ENCODE measurements around the gene CES2. TPM values are rescaled to one million over a fixed set of nuclear protein-coding genes. Genes with fewer than 3 reads are reported as not detected.

The CES2 gene
- total RNA-seq, 3 donors from 2014 or later = 180 to 566 (median 456) TPM

DNA sequence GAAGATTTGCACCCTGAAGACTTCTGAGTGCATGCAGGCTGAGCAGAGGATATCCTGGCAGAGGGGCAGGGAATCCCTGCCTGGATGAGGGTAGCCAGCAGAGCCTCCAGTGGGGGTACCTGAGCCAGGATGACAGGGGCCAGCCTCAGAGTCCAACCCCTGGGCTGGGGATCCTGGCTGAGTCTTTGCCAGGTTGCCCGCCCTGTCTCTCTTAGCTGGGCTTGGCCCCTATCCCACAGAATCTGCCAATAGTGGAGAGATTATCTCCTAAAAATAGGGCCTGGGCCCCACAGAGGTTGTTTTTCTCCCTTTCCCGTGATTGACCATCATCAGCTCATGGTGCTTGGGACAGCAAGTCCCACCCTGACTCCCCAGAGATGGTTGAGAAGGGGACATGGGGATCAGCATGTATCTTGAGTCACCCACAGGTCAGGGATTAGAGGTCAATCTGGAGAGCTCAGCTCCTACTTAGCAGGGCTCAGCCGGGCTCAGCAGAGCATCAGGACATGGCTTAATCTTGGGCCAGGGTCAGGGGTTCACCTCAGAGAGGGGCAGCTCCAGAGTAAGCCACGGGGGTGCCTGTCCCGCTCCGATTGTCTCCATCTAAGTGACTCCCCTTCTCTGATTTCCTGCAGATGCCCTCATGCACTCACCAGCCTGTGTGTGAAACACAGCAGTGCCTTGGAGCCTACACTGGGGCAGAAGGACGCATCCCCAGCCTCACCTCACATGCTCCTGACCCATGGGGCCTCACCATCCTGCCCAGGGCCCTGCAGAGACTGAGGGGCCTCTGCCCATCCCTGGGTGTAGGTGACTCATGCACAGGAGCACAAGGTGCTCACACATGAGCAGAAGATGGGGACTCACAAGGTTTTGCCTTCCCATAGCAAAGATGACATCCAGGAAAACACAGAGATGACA is 28.1 kb upstream of the CES2 start:
- DNase-seq = peak in 1 of 3 donors; percentile 17
- ATAC-seq = no peak
- Histone ChIP-seq H3K4me3 (no peak overlapping the region), H3K36me3 (ENCODE audit: low read depth) (no peaks in the 10 kb centered on the region), H3K4me1 (ENCODE audit: low read depth) (peaks cover 12% of the 10 kb centered on the region), H3K9me3 (no peaks in the 10 kb centered on the region)
- intact Hi-C loops (cut with DNase I, micrococcal nuclease) = no loop called here
- TF ChIP-seq, protein P1, sequence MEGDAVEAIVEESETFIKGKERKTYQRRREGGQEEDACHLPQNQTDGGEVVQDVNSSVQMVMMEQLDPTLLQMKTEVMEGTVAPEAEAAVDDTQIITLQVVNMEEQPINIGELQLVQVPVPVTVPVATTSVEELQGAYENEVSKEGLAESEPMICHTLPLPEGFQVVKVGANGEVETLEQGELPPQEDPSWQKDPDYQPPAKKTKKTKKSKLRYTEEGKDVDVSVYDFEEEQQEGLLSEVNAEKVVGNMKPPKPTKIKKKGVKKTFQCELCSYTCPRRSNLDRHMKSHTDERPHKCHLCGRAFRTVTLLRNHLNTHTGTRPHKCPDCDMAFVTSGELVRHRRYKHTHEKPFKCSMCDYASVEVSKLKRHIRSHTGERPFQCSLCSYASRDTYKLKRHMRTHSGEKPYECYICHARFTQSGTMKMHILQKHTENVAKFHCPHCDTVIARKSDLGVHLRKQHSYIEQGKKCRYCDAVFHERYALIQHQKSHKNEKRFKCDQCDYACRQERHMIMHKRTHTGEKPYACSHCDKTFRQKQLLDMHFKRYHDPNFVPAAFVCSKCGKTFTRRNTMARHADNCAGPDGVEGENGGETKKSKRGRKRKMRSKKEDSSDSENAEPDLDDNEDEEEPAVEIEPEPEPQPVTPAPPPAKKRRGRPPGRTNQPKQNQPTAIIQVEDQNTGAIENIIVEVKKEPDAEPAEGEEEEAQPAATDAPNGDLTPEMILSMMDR (IDR thresholded peaks at IDR 0.05) = no peak

DNA sequence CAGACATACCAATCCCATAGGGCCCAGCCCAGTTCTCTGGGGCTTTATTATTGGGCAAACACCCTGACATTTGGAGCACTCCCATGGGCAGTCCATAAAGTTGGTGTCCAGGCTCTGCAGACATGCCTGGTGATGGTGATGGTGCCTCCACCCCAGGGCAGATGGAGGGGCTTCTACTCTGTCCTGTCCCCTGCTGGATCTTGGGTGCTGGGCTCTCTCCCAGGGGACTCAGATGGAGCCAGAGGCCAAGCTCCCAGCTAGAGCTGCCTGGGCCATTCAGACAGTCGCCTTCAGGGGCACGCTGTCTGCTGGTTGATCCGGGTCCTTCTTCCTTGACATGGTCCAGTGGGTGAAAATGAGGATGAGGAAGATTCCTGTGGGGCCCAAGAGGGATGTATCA is 27.2 kb upstream of the CES2 start:
- intact Hi-C loops (cut with DNase I, micrococcal nuclease) = no loop called here
- TF ChIP-seq, protein P1 (IDR thresholded peaks at IDR 0.05) = no peak
- DNase-seq = peak in 1 of 3 donors; percentile 18
- no peak for ATAC-seq
- Histone ChIP-seq H3K4me3 (no peak overlapping the region), H3K36me3 (ENCODE audit: low read depth) (no peaks in the 10 kb centered on the region), H3K9me3 (no peaks in the 10 kb centered on the region), H3K4me1 (ENCODE audit: low read depth) (peaks cover 12% of the 10 kb centered on the region)

DNA sequence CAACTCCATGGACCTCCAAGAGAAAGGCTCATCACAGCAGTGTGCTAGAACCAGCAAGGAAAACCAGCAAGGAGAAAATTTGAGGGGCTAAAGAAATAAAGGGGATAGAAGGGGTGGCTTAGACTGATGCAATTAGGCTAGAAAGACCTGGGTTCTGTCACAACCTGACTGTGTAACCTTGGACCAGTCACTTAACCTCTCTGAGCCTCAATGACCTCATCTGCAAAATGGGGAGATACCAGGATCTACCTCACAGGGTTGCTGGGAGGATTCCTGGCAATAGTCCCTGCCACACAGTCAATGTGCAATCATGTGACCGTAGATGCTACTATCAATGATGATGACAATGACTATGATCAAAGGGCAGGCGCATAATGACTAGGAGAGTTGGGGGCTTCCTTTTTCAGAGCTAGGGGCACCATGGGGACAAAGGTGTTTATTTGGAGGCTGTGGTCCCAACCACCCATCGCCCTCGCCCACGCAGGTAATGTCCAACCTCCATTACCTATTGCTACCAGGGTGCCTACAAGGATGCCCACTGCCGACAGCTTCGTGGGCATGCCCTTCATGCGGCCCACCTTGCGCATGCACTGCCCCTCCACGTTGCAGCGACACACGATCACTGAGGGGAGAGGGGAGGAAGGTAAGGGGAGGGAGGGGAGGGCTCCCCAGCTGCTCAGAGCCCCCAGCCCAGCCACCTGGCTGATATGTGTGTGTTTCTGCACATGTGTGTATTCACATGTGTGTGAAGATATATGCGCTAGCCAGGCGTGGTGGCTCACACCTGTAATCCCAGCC is 26.4 kb upstream of the CES2 start:
- DNase-seq (peak in 1 of 3 donors; percentile 11), ATAC-seq (no peak)
- Histone ChIP-seq H3K36me3 (ENCODE audit: low read depth) (no peaks in the 10 kb centered on the region), H3K9me3 (no peaks in the 10 kb centered on the region), H3K4me1 (ENCODE audit: low read depth) (peaks cover 12% of the 10 kb centered on the region), H3K4me3 (no peak overlapping the region)
- TF ChIP-seq, protein P1 (IDR thresholded peaks at IDR 0.05) = no peak
- intact Hi-C loops (cut with DNase I, micrococcal nuclease) = no loop called here

DNA sequence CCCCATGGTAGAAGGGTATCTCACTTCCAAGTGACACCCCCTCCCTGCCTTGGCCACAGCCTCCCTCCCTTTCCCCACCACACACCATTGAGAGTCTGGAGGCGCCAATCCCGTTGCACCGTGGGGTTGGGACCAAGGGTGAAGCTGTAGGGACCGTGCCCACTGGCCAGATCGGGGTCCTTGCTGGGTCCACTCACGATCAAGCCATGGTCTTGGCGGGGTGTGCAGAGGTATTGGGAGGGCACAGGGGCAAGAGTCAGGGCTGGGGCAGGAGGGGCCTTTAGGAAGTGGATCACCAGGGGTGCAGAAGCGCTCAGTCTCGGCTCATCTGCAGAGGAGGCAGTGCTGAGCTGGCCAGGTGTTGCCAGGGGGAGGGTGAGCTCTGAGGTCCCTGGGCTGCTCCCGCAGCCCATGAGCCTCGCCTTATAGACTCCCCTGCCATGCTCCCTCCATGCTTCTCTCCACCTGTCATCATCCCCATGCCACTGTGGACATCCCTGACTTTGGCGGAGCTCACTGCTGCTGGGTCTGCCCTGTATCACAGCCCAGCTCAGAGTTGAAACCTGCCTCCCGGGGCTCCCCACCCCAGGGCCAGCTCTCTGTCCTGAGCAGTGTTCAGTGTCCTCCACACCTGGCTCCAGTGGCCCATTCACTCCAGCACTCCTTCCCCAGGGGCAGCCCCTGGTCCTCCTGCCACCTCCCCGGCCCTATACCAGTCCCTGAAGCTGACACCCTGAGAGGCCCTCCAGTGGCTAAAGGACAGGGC is 25.0 kb upstream of the CES2 start:
- H3K4me1 ChIP-seq (ENCODE audit: low read depth) = peaks cover 8% of the 10 kb centered on the region
- H3K4me3 ChIP-seq = no peak overlapping the region
- DNase-seq (no peak), ATAC-seq (no peak)
- H3K9me3 ChIP-seq = no peaks in the 10 kb centered on the region
- TF ChIP-seq, protein P1 (IDR thresholded peaks at IDR 0.05) = no peak
- intact Hi-C loops (cut with DNase I, micrococcal nuclease) = no loop called here
- H3K36me3 ChIP-seq (ENCODE audit: low read depth) = no peaks in the 10 kb centered on the region

DNA sequence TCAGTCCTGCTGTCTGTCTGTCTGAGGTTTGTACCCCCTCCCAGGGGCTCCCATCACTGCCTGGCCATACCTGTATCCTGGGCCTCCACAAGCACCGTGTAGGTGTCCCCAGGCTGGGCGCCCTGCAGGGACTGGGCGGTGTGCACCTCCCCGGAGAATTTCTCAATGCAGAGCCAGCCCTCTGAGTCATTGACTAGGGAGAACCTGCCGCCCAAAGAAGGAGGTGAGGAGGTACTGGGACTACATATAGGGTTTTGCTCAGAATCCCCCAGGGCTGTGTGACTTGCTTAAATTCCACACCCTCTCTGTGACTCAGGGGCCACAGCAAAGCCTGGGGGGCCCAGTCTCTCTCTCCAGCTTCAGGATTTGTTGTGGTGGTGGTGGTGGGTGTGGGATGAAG is 24.2 kb upstream of the CES2 start:
- Histone ChIP-seq H3K36me3 (ENCODE audit: low read depth) (no peaks in the 10 kb centered on the region), H3K9me3 (no peaks in the 10 kb centered on the region), H3K4me3 (no peak overlapping the region), H3K4me1 (ENCODE audit: low read depth) (peaks cover under 1% of the 10 kb centered on the region)
- DNase-seq (peak in 1 of 3 donors; percentile 7), ATAC-seq (no peak)
- TF ChIP-seq, protein P1 (IDR thresholded peaks at IDR 0.05) = no peak
- intact Hi-C loops (cut with DNase I, micrococcal nuclease) = no loop called here

Measured in mucosa of descending colon (tissue), 3 donors.